Naive thymus-derived CD8-positive, alpha-beta T cell (primary cell): Measurements from ENCODE around the gene MPPED1. TPM values are rescaled to one million over a fixed set of nuclear protein-coding genes. Genes with fewer than 3 reads are reported as not detected.

Experiments
- ATAC-seq, 2 donors: fragments of 150-1000 bp; cut with Tn5 transposase in 1 of 2; sonication (Bioruptor Pico), chemical (Tn5 transposase) in 1 of 2; 1 replicate in 1 of 2; 2 replicates in 1 of 2; pipeline ENCODE4 v1.10.0; 2021; ENCODE audit warnings: mild to moderate bottlenecking in 2 of 2, moderate library complexity in 2 of 2
- POLR2A ChIA-PET: fragments of 350-600 bp; sonication (Branson Sonifier 250); formaldehyde crosslinking; loops from one replicate; lab custom pipeline; 2021; ENCODE audit warnings: antibody characterized with exemption; lab: Charles Lee
- DNase-seq, 10 donors: peaks; one replicate each; pipeline versions ENCODE4 v3.0.0 to v3.0.0-alpha.2; 2020 to 2022
- H3K27ac Mint-ChIP-seq, 10 donors: one replicate each; pipeline ENCODE4 v1.8.0; 2020 to 2022; ENCODE audit warnings: mild to moderate bottlenecking in 10 of 10, mixed read lengths in 10 of 10, moderate library complexity in 4 of 10, inconsistent platforms in 1 of 10
- H3K27me3 Mint-ChIP-seq, 5 donors: one replicate each; pipeline ENCODE4 v1.8.0; 2021 to 2022; ENCODE audit warnings: mixed read lengths in 5 of 5
- H3K36me3 Mint-ChIP-seq, 3 donors: one replicate each; pipeline ENCODE4 v1.8.0; 2020 to 2022; ENCODE audit warnings: mixed read lengths in 3 of 3, mild to moderate bottlenecking in 2 of 3, inconsistent platforms in 1 of 3
- H3K4me1 Mint-ChIP-seq, 4 donors: one replicate each; pipeline ENCODE4 v1.8.0; 2021 to 2022; ENCODE audit warnings: mixed read lengths in 4 of 4
- H3K4me3 Mint-ChIP-seq, 10 donors: one replicate each; pipeline ENCODE4 v1.8.0; 2020 to 2022; ENCODE audit warnings: mild to moderate bottlenecking in 10 of 10, mixed read lengths in 10 of 10, moderate library complexity in 6 of 10, inconsistent platforms in 1 of 10
- H3K9me3 Mint-ChIP-seq, 9 donors: one replicate each; pipeline ENCODE4 v1.8.0; 2020 to 2022; ENCODE audit warnings: mixed read lengths in 9 of 9, mild to moderate bottlenecking in 3 of 9, inconsistent platforms in 1 of 9, moderate library complexity in 1 of 9
- polyA plus RNA-seq, 3 donors: library from polyadenylated mRNA; unstranded; fragments of 300-500 nt; fragmentation: Illumina TruSeq; gene quantifications; one replicate each; pipeline ENCODE4 v1.2.3, GENCODE V29; 2021
- total RNA-seq, 8 experiments: library from RNA in 2 of 8; stranded (reverse) in 2 of 8; gene quantifications; one replicate each; pipeline ENCODE4 v1.2.3 and lab custom pipeline; 2021 to 2026

The MPPED1 gene
- total and polyA plus RNA-seq, 5 experiments from 2014 or later, result 0.03 TPM; not detected in 4

GRCh38 chr22:43508489-43508888 is 96.7 kb downstream of the MPPED1 start:
- POLR2A ChIA-PET, result no interaction called here
- H3K27ac Mint-ChIP-seq, result no peak overlapping the region
- peaks cover 0 to 3% (median 0%) of the 10 kb centered on the region in 9 donors for H3K9me3 Mint-ChIP-seq
- H3K4me1 Mint-ChIP-seq, result peaks cover 0 to 2% (median 0%) of the 10 kb centered on the region in 4 donors
- no peaks in the 10 kb centered on the region for H3K36me3 Mint-ChIP-seq
- no peak overlapping the region for H3K4me3 Mint-ChIP-seq
- ATAC-seq (no peak), DNase-seq (no peak)
- peaks cover 0 to 4% (median 0%) of the 10 kb centered on the region in 5 donors for H3K27me3 Mint-ChIP-seq

- H3K27me3 Mint-ChIP-seq, result peaks cover 0 to 4% (median 0%) of the 10 kb centered on the region in 5 donors
- no peak for ATAC-seq
- no peak overlapping the region for H3K27ac Mint-ChIP-seq
- DNase-seq, result no peak
- POLR2A ChIA-PET, result no interaction called here
- H3K4me3 Mint-ChIP-seq, result no peak overlapping the region
- H3K36me3 Mint-ChIP-seq, result no peaks in the 10 kb centered on the region
- H3K4me1 Mint-ChIP-seq, result peaks cover 0 to 2% (median 0%) of the 10 kb centered on the region in 4 donors
- peaks cover 0 to 3% (median 0%) of the 10 kb centered on the region in 9 donors for H3K9me3 Mint-ChIP-seq
Observed at GRCh38 chr22:43509337-43509736, 97.5 kb downstream of the MPPED1 start.

- ATAC-seq (no peak), DNase-seq (peak in 1 of 10 donors; percentile 47)
- POLR2A ChIA-PET, result no interaction called here
- Mint-ChIP-seq H3K4me3 (no peak overlapping the region), H3K9me3 (peaks cover 0 to 3% (median 0%) of the 10 kb centered on the region in 9 donors), H3K27me3 (peaks cover 0 to 6% (median 0%) of the 10 kb centered on the region in 5 donors), H3K27ac (no peak overlapping the region), H3K4me1 (peaks cover 0 to 2% (median 0%) of the 10 kb centered on the region in 4 donors), H3K36me3 (no peaks in the 10 kb centered on the region)
Observed at GRCh38 chr22:43510281-43511070, 98.7 kb downstream of the MPPED1 start.

GRCh38 chr22:43511276-43511910 is 99.6 kb downstream of the MPPED1 start:
- Mint-ChIP-seq H3K4me3 (no peak overlapping the region), H3K27ac (no peak overlapping the region), H3K36me3 (no peaks in the 10 kb centered on the region), H3K4me1 (peaks cover 0 to 2% (median 0%) of the 10 kb centered on the region in 4 donors), H3K27me3 (peaks cover 0 to 6% (median 0%) of the 10 kb centered on the region in 5 donors), H3K9me3 (peaks cover 0 to 3% (median 0%) of the 10 kb centered on the region in 9 donors)
- POLR2A ChIA-PET, result no interaction called here
- DNase-seq (peak in 1 of 10 donors; percentile 18), ATAC-seq (no peak)

GRCh38 chr22:43512279-43512678 is 100.5 kb downstream of the MPPED1 start:
- no peak for ATAC-seq

GRCh38 chr22:43514476-43515157 is 102.8 kb downstream of the MPPED1 start:
- Mint-ChIP-seq H3K4me3 (no peak overlapping the region), H3K4me1 (peaks cover 0 to 2% (median 0%) of the 10 kb centered on the region in 4 donors), H3K27ac (no peak overlapping the region), H3K27me3 (peaks cover 0 to 9% (median 0%) of the 10 kb centered on the region in 5 donors), H3K36me3 (no peaks in the 10 kb centered on the region), H3K9me3 (peaks cover 0 to 3% (median 0%) of the 10 kb centered on the region in 9 donors)
- ATAC-seq, result no peak
- peak in 1 of 10 donors; percentile 6 for DNase-seq
- POLR2A ChIA-PET, result no interaction called here

More at GRCh38 chr22:43512279-43512678, 100.5 kb downstream of the MPPED1 start:
- Mint-ChIP-seq H3K27me3 (peaks cover 0 to 6% (median 0%) of the 10 kb centered on the region in 5 donors), H3K36me3 (no peaks in the 10 kb centered on the region), H3K9me3 (peaks cover 0 to 3% (median 0%) of the 10 kb centered on the region in 9 donors), H3K4me1 (peaks cover 0 to 2% (median 0%) of the 10 kb centered on the region in 4 donors), H3K27ac (no peak overlapping the region), H3K4me3 (no peak overlapping the region)
- peak in 1 of 10 donors; percentile 38 for DNase-seq
- POLR2A ChIA-PET, result no interaction called here

GRCh38 chr22:43515411-43515810 is 103.6 kb downstream of the MPPED1 start:
- DNase-seq (peak in 1 of 10 donors; percentile 57), ATAC-seq (no peak)
- Mint-ChIP-seq H3K27me3 (peaks cover 0 to 8% (median 0%) of the 10 kb centered on the region in 5 donors), H3K27ac (peak overlapping the region in 1 of 10 donors; percentile 49), H3K36me3 (no peaks in the 10 kb centered on the region), H3K4me1 (no peaks in the 10 kb centered on the region), H3K4me3 (no peak overlapping the region), H3K9me3 (no peaks in the 10 kb centered on the region)
- POLR2A ChIA-PET, result no interaction called here

GRCh38 chr22:43515902-43516301 is 104.1 kb downstream of the MPPED1 start:
- POLR2A ChIA-PET, result no interaction called here
- Mint-ChIP-seq H3K4me1 (no peaks in the 10 kb centered on the region), H3K27ac (no peak overlapping the region)

GRCh38 chr22:43516386-43516785 is 104.6 kb downstream of the MPPED1 start:
- Mint-ChIP-seq H3K9me3 (no peaks in the 10 kb centered on the region), H3K4me1 (no peaks in the 10 kb centered on the region), H3K36me3 (no peaks in the 10 kb centered on the region), H3K4me3 (no peak overlapping the region), H3K27ac (no peak overlapping the region), H3K27me3 (peaks cover 0 to 6% (median 1%) of the 10 kb centered on the region in 5 donors)
- ATAC-seq, result no peak
- POLR2A ChIA-PET, result no interaction called here
- DNase-seq, result peak in 1 of 10 donors; percentile 53

More at GRCh38 chr22:43515902-43516301, 104.1 kb downstream of the MPPED1 start:
- ATAC-seq (no peak), DNase-seq (peak in 1 of 10 donors; percentile 24)
- Mint-ChIP-seq H3K27me3 (peaks cover 0 to 6% (median 1%) of the 10 kb centered on the region in 5 donors), H3K9me3 (no peaks in the 10 kb centered on the region), H3K4me3 (no peak overlapping the region), H3K36me3 (no peaks in the 10 kb centered on the region)

GRCh38 chr22:43516996-43517635 is 105.3 kb downstream of the MPPED1 start:
- Mint-ChIP-seq H3K27me3 (peaks cover 0 to 6% (median 1%) of the 10 kb centered on the region in 5 donors), H3K4me3 (no peak overlapping the region), H3K36me3 (no peaks in the 10 kb centered on the region), H3K27ac (no peak overlapping the region), H3K4me1 (no peaks in the 10 kb centered on the region), H3K9me3 (no peaks in the 10 kb centered on the region)
- POLR2A ChIA-PET, result no interaction called here
- ATAC-seq (no peak), DNase-seq (peak in 1 of 10 donors; percentile 40)

GRCh38 chr22:43520632-43521039 is 108.8 kb downstream of the MPPED1 start:
- DNase-seq, result no peak
- Mint-ChIP-seq H3K4me1 (no peaks in the 10 kb centered on the region), H3K4me3 (no peak overlapping the region), H3K36me3 (no peaks in the 10 kb centered on the region), H3K27me3 (peaks cover 1 to 12% (median 3%) of the 10 kb centered on the region in 5 donors), H3K9me3 (no peaks in the 10 kb centered on the region), H3K27ac (no peak overlapping the region)
- POLR2A ChIA-PET, result interaction anchor here (0.7 kb wide), 1 partner anchor 147 kb away, joined by 3 read pairs; no protein-coding TSS in a partner anchor
- no peak for ATAC-seq

GRCh38 chr22:43521716-43522115 is 109.9 kb downstream of the MPPED1 start:
- ATAC-seq, result no peak
- POLR2A ChIA-PET, result no interaction called here
- no peaks in the 10 kb centered on the region for H3K36me3 Mint-ChIP-seq
- peaks cover 1 to 23% (median 8%) of the 10 kb centered on the region in 5 donors for H3K27me3 Mint-ChIP-seq
- H3K4me1 Mint-ChIP-seq, result no peaks in the 10 kb centered on the region
- DNase-seq, result peak in 1 of 10 donors; percentile 6
- H3K4me3 Mint-ChIP-seq, result no peak overlapping the region
- no peak overlapping the region for H3K27ac Mint-ChIP-seq
- no peaks in the 10 kb centered on the region for H3K9me3 Mint-ChIP-seq
